Osteoblast (primary cell): ENCODE results near the gene IFNK. TPM values are rescaled to one million over a fixed set of nuclear protein-coding genes. Genes with fewer than 3 reads are reported as not detected.
A peak's percentile ranks its signal among the peaks of the same experiment; 100 is the strongest.

Experiments used
- DNase-seq: peaks from one replicate; pipeline ENCODE4 v3.0.0; 2011; ENCODE audit warnings: low spot score, mixed read lengths; ENCODE audit not compliant: insufficient read length; ENCODE audit errors: missing footprints
- H2AFZ ChIP-seq: 2 replicates; pipeline ENCODE4 v1.6.0; 2011; ENCODE audit warnings: mild to moderate bottlenecking, low read length
- H3K27ac ChIP-seq: 2 replicates; pipeline ENCODE4 v1.5.1; 2011; ENCODE audit warnings: mild to moderate bottlenecking, low read depth, low read length, moderate library complexity
- H3K27me3 ChIP-seq: 2 replicates; pipeline ENCODE4 v1.6.0; 2012; ENCODE audit warnings: mild to moderate bottlenecking, control low read depth, inconsistent platforms, low read length, moderate library complexity; ENCODE audit not compliant: insufficient read depth
- H3K36me3 ChIP-seq: 2 replicates; pipeline ENCODE4 v1.5.1; 2011; ENCODE audit warnings: mild to moderate bottlenecking, low read length, control low read depth, moderate library complexity; ENCODE audit not compliant: insufficient read depth
- H3K4me1 ChIP-seq: 2 replicates; pipeline ENCODE4 v1.5.1; 2011; ENCODE audit warnings: mild to moderate bottlenecking, low read length, control low read depth, moderate library complexity; ENCODE audit not compliant: insufficient read depth
- H3K4me2 ChIP-seq: 2 replicates; pipeline ENCODE4 v1.6.0; 2011; ENCODE audit warnings: mild to moderate bottlenecking, low read length; ENCODE audit not compliant: insufficient read depth
- H3K4me3 ChIP-seq: fragments of 200-600 bp; sonication (generic); 3 replicates; pipeline ENCODE4 v1.5.1; 2012; ENCODE audit warnings: mild to moderate bottlenecking, low read length, inconsistent platforms; ENCODE audit not compliant: insufficient read depth
- H3K79me2 ChIP-seq: 2 replicates; pipeline ENCODE4 v1.6.0; 2012; ENCODE audit warnings: mild to moderate bottlenecking, low read length, control low read depth, inconsistent platforms; ENCODE audit not compliant: insufficient read depth
- H3K9me3 ChIP-seq: 2 replicates; pipeline ENCODE4 v1.5.1; 2011; ENCODE audit warnings: low read depth, low read length, control low read depth
- H4K20me1 ChIP-seq: 2 replicates; pipeline ENCODE4 v1.6.0; 2012; ENCODE audit warnings: mild to moderate bottlenecking, low read length, control low read depth; ENCODE audit not compliant: insufficient read depth
- CTCF ChIP-seq: IDR thresholded peaks from 2 replicates; pipeline ENCODE4 v1.5.1; 2011; ENCODE audit warnings: mild to moderate bottlenecking, low read depth, low read length, moderate library complexity; ENCODE audit errors: extremely low read depth
- total RNA-seq: library from RNA; depleted of rRNA; stranded (reverse); fragments of >200 nt; gene quantifications from 2 replicates; pipeline ENCODE4 v1.2.3, GENCODE V29; 2012

The IFNK gene
- total RNA-seq, 1 donor, result not detected

GRCh38 chr9:27518809-27519208 is 5.3 kb upstream of the IFNK start:
- H3K27me3 ChIP-seq, result no peaks in the 10 kb centered on the region
- H3K4me2 ChIP-seq, result no peak overlapping the region
- no peaks in the 10 kb centered on the region for H3K4me1 ChIP-seq
- H3K4me3 ChIP-seq, result no peak overlapping the region
- no peak for TF ChIP-seq CTCF
- H3K79me2 ChIP-seq, result no peaks in the 10 kb centered on the region
- no peak for DNase-seq
- H4K20me1 ChIP-seq, result no peaks in the 10 kb centered on the region
- no peak overlapping the region for H2AFZ ChIP-seq
- no peaks in the 10 kb centered on the region for H3K9me3 ChIP-seq
- no peak overlapping the region for H3K27ac ChIP-seq
- H3K36me3 ChIP-seq, result no peaks in the 10 kb centered on the region

- Histone ChIP-seq H3K9me3 (no peaks in the 10 kb centered on the region), H3K4me1 (no peaks in the 10 kb centered on the region)
Measured at GRCh38 chr9:27519466-27520465, 4.3 kb upstream of the IFNK start.

GRCh38 chr9:27520986-27521385 is 3.1 kb upstream of the IFNK start:
- Histone ChIP-seq H3K4me1 (no peaks in the 10 kb centered on the region), H3K4me3 (no peak overlapping the region), H3K27ac (no peak overlapping the region), H3K9me3 (no peaks in the 10 kb centered on the region), H3K27me3 (peaks cover 8% of the 10 kb centered on the region), H3K4me2 (no peak overlapping the region), H3K79me2 (no peaks in the 10 kb centered on the region), H2AFZ (no peak overlapping the region), H4K20me1 (no peaks in the 10 kb centered on the region), H3K36me3 (no peaks in the 10 kb centered on the region)
- TF ChIP-seq CTCF, result no peak
- no peak for DNase-seq

More at GRCh38 chr9:27519466-27520465, 4.3 kb upstream of the IFNK start:
- H4K20me1 ChIP-seq, result no peaks in the 10 kb centered on the region
- no peaks in the 10 kb centered on the region for H3K27me3 ChIP-seq
- no peak overlapping the region for H3K4me3 ChIP-seq
- no peak for DNase-seq
- H3K27ac ChIP-seq, result no peak overlapping the region
- no peaks in the 10 kb centered on the region for H3K79me2 ChIP-seq
- no peak overlapping the region for H3K4me2 ChIP-seq
- no peak overlapping the region for H2AFZ ChIP-seq
- no peak for TF ChIP-seq CTCF
- H3K36me3 ChIP-seq, result no peaks in the 10 kb centered on the region

DNA sequence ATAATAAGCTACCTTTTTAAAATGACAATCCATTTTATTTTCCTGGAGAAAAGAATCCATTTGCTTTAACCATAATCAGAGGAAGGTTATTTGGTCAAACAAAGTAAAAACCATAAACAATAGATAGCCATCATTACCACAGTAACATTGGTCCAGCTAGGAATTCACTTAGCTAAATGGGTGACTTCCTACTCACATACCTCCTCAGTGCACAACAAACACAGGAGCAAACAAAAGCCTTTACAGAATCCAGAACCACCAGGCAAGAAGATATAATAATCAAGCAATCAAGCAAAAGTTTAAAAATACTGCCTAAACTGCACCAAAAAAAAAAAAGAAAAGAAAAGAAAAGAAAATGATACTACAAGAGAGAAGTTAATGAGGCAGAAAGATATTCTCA is 949 bp upstream of the IFNK start:
- no peak for TF ChIP-seq CTCF
- no peaks in the 10 kb centered on the region for H3K79me2 ChIP-seq
- H4K20me1 ChIP-seq, result no peaks in the 10 kb centered on the region
- no peaks in the 10 kb centered on the region for H3K36me3 ChIP-seq
- no peak overlapping the region for H3K4me3 ChIP-seq
- no peak overlapping the region for H3K4me2 ChIP-seq
- H3K9me3 ChIP-seq, result no peaks in the 10 kb centered on the region
- H2AFZ ChIP-seq, result no peak overlapping the region
- DNase-seq, result peak; percentile 73
- no peaks in the 10 kb centered on the region for H3K4me1 ChIP-seq
- H3K27me3 ChIP-seq, result peaks cover 23% of the 10 kb centered on the region
- H3K27ac ChIP-seq, result no peak overlapping the region
